GM19397 (cell line): ENCODE results near the gene TSPYL1.

Source experiments
- ATAC-seq: cut with Tn5 transposase; IDR thresholded peaks from one replicate; pipeline ENCODE4 v1.9.1; 2021; ENCODE audit warnings: mild to moderate bottlenecking, moderate library complexity; ENCODE audit not compliant: unreplicated experiment

TSPYL1 gene

GRCh38 chr6:116265041-116265829, 14.5 kb downstream of the TSPYL1 start:
- ATAC-seq, result no peak

GRCh38 chr6:116263353-116263752, 16.4 kb downstream of the TSPYL1 start:
- no peak for ATAC-seq

- no peak for ATAC-seq
These were observed 21.2 kb downstream of the TSPYL1 start for GRCh38 chr6:116258520-116258919.

- ATAC-seq, result no peak
These were observed 23.0 kb downstream of the TSPYL1 start for GRCh38 chr6:116256694-116257093.

- no peak for ATAC-seq
These were observed 24.4 kb downstream of the TSPYL1 start for GRCh38 chr6:116255246-116255800.

GRCh38 chr6:116254297-116255056, 25.3 kb downstream of the TSPYL1 start:
- ATAC-seq, result peak; percentile 33

- peak; percentile 99 for ATAC-seq
These were observed 26.0 kb downstream of the TSPYL1 start, which contains the start of gene TSPYL4 for GRCh38 chr6:116253505-116254296. TSPYL4 (minus strand) TSS chr6:116254075; CDS start chr6:116254008, 67 bp downstream.

GRCh38 chr6:116253188-116253504, 26.6 kb downstream of the TSPYL1 start:
- no peak for ATAC-seq

- ATAC-seq, result no peak
These were observed 28.0 kb downstream of the TSPYL1 start for GRCh38 chr6:116251568-116252384.

GRCh38 chr6:116248577-116248976, 31.2 kb downstream of the TSPYL1 start:
- ATAC-seq, result no peak

GRCh38 chr6:116247285-116247684, 32.4 kb downstream of the TSPYL1 start:
- no peak for ATAC-seq

GRCh38 chr6:116246089-116246488, 33.6 kb downstream of the TSPYL1 start:
- no peak for ATAC-seq

- no peak for ATAC-seq
These were observed 35.4 kb downstream of the TSPYL1 start for GRCh38 chr6:116244284-116244683.

- ATAC-seq, result no peak
These were observed 39.9 kb downstream of the TSPYL1 start for GRCh38 chr6:116239856-116240255.

- no peak for ATAC-seq
These were observed 40.5 kb downstream of the TSPYL1 start for GRCh38 chr6:116239256-116239655.

- no peak for ATAC-seq
These were observed 41.6 kb downstream of the TSPYL1 start for GRCh38 chr6:116238083-116238482.

GRCh38 chr6:116234689-116235088, 45.0 kb downstream of the TSPYL1 start:
- no peak for ATAC-seq

GRCh38 chr6:116229287-116229913, 50.3 kb downstream of the TSPYL1 start:
- ATAC-seq, result no peak
